HG03095 (cell line): ENCODE measurements around the gene KLHDC10.
A peak's percentile ranks its signal among the peaks of the same experiment; 100 is the strongest.
"Not testable (repeated sequence)": the region's sequence is repeated elsewhere in the genome, so short reads cannot be mapped to it uniquely, and the experiment has no call there.

Experiments used
- ATAC-seq: cut with Tn5 transposase; IDR thresholded peaks from one replicate; pipeline ENCODE4 v1.9.1; 2021; ENCODE audit warnings: moderate library complexity; ENCODE audit not compliant: unreplicated experiment

The KLHDC10 gene

GRCh38 chr7:130069978-130070860, at the start of gene KLHDC10:
Gene KLHDC10, plus strand, starts transcription at chr7:130070534. Its CDS starts 110 bp downstream, at chr7:130070644.
- ATAC-seq: peak; percentile 95

- no peak for ATAC-seq
Observed at GRCh38 chr7:130021105-130021834, 49.1 kb upstream of the KLHDC10 start.

- ATAC-seq: no peak
Observed at GRCh38 chr7:130022115-130022514, 48.2 kb upstream of the KLHDC10 start.

- no peak for ATAC-seq
Observed at GRCh38 chr7:130022623-130023175, 47.6 kb upstream of the KLHDC10 start.

GRCh38 chr7:130024390-130024789, 45.9 kb upstream of the KLHDC10 start:
- no peak for ATAC-seq

- no peak for ATAC-seq
Observed at GRCh38 chr7:130032698-130033097, 37.6 kb upstream of the KLHDC10 start.

GRCh38 chr7:130037703-130038102, 32.6 kb upstream of the KLHDC10 start:
- ATAC-seq: no peak

- ATAC-seq: no peak
Observed at GRCh38 chr7:130040576-130040975, 29.8 kb upstream of the KLHDC10 start.

- no peak for ATAC-seq
Observed at GRCh38 chr7:130047831-130048230, 22.5 kb upstream of the KLHDC10 start.

GRCh38 chr7:130048906-130049305, 21.4 kb upstream of the KLHDC10 start:
- ATAC-seq: no peak

GRCh38 chr7:130052250-130052649, 18.1 kb upstream of the KLHDC10 start:
- ATAC-seq: not testable (repeated sequence)

- not testable (repeated sequence) for ATAC-seq
Observed at GRCh38 chr7:130055198-130055597, 15.1 kb upstream of the KLHDC10 start.

- ATAC-seq: no peak
Observed at GRCh38 chr7:130062246-130062645, 8.1 kb upstream of the KLHDC10 start.

GRCh38 chr7:130063036-130063435, 7.3 kb upstream of the KLHDC10 start:
- ATAC-seq: no peak

- not testable (repeated sequence) for ATAC-seq
Observed at GRCh38 chr7:130064580-130064926, 5.8 kb upstream of the KLHDC10 start.

- no peak for ATAC-seq
Observed at GRCh38 chr7:130065500-130066152, 4.7 kb upstream of the KLHDC10 start.

GRCh38 chr7:130069179-130069977, 956 bp upstream of the KLHDC10 start:
- ATAC-seq: no peak

- no peak for ATAC-seq
Observed at GRCh38 chr7:130070861-130071622, 708 bp downstream of the KLHDC10 start.

- ATAC-seq: no peak
Observed at GRCh38 chr7:130071701-130072622, 1.6 kb downstream of the KLHDC10 start.
